GM12872 (cell line): ENCODE data around the gene SYPL1.

Experiments used
- CTCF ChIP-seq: IDR thresholded peaks from 3 replicates; pipeline ENCODE4 v1.5.1; 2011; ENCODE audit warnings: low read depth, mild to moderate bottlenecking, low read length, moderate library complexity; ENCODE audit not compliant: insufficient read depth

SYPL1 gene

GRCh38 chr7:106127984-106128780 is 16.1 kb upstream of the SYPL1 start:
- TF ChIP-seq CTCF = no peak

GRCh38 chr7:106126170-106126938 is 14.2 kb upstream of the SYPL1 start:
- no peak for TF ChIP-seq CTCF

- no peak for TF ChIP-seq CTCF
These were observed 13.3 kb upstream of the SYPL1 start for GRCh38 chr7:106125417-106125816.

- TF ChIP-seq CTCF = no peak
These were observed 12.1 kb upstream of the SYPL1 start for GRCh38 chr7:106124186-106124585.

- no peak for TF ChIP-seq CTCF
These were observed 10.6 kb upstream of the SYPL1 start for GRCh38 chr7:106122713-106123112.

GRCh38 chr7:106121189-106121810 is 9.2 kb upstream of the SYPL1 start:
- no peak for TF ChIP-seq CTCF

GRCh38 chr7:106120500-106120899 is 8.4 kb upstream of the SYPL1 start:
- TF ChIP-seq CTCF = no peak
